ENCODE measurements around the gene SUGCT.

Gene SUGCT

DNA sequence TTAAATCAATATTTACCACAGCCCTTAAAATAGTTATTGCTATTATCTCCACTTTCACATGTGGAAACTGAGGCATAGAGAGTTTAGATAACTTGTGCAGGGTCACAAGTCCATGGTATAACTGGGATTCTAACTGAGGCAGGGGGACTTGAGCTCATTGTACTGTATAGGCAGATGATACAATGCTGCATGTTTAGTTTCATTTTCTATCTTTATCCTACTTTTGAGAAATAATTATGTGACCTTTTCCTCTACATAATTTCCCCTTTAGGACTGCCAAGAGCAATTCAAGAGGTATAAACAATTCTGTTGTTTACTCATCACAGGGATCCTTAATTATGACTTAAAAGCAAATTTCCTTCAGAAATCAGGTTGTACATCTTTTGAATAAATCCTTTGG, 193.1 kb downstream of the SUGCT start (continued):
- TF ChIP-seq MYNN (tag by site-specific recombination; IDR thresholded peaks at IDR 0.05; ENCODE audit: borderline replicate concordance), result no peak
- no peak for TF ChIP-seq SP3 (tag by site-specific recombination; IDR thresholded peaks at IDR 0.05)
- TF ChIP-seq BCL11B (tag by site-specific recombination; IDR thresholded peaks at IDR 0.05; ENCODE audit: low read depth), result no peak
- TF ChIP-seq, protein P1, sequence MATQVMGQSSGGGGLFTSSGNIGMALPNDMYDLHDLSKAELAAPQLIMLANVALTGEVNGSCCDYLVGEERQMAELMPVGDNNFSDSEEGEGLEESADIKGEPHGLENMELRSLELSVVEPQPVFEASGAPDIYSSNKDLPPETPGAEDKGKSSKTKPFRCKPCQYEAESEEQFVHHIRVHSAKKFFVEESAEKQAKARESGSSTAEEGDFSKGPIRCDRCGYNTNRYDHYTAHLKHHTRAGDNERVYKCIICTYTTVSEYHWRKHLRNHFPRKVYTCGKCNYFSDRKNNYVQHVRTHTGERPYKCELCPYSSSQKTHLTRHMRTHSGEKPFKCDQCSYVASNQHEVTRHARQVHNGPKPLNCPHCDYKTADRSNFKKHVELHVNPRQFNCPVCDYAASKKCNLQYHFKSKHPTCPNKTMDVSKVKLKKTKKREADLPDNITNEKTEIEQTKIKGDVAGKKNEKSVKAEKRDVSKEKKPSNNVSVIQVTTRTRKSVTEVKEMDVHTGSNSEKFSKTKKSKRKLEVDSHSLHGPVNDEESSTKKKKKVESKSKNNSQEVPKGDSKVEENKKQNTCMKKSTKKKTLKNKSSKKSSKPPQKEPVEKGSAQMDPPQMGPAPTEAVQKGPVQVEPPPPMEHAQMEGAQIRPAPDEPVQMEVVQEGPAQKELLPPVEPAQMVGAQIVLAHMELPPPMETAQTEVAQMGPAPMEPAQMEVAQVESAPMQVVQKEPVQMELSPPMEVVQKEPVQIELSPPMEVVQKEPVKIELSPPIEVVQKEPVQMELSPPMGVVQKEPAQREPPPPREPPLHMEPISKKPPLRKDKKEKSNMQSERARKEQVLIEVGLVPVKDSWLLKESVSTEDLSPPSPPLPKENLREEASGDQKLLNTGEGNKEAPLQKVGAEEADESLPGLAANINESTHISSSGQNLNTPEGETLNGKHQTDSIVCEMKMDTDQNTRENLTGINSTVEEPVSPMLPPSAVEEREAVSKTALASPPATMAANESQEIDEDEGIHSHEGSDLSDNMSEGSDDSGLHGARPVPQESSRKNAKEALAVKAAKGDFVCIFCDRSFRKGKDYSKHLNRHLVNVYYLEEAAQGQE (tag by site-specific recombination; IDR thresholded peaks at IDR 0.05), result no peak
- TF ChIP-seq, protein P2, sequence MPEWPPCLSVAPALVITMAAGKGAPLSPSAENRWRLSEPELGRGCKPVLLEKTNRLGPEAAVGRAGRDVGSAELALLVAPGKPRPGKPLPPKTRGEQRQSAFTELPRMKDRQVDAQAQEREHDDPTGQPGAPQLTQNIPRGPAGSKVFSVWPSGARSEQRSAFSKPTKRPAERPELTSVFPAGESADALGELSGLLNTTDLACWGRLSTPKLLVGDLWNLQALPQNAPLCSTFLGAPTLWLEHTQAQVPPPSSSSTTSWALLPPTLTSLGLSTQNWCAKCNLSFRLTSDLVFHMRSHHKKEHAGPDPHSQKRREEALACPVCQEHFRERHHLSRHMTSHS (tag by site-specific recombination; IDR thresholded peaks at IDR 0.05), result no peak
- no peak for TF ChIP-seq ZNF621 (tag by site-specific recombination; IDR thresholded peaks at IDR 0.05)
- TF ChIP-seq, protein P3, sequence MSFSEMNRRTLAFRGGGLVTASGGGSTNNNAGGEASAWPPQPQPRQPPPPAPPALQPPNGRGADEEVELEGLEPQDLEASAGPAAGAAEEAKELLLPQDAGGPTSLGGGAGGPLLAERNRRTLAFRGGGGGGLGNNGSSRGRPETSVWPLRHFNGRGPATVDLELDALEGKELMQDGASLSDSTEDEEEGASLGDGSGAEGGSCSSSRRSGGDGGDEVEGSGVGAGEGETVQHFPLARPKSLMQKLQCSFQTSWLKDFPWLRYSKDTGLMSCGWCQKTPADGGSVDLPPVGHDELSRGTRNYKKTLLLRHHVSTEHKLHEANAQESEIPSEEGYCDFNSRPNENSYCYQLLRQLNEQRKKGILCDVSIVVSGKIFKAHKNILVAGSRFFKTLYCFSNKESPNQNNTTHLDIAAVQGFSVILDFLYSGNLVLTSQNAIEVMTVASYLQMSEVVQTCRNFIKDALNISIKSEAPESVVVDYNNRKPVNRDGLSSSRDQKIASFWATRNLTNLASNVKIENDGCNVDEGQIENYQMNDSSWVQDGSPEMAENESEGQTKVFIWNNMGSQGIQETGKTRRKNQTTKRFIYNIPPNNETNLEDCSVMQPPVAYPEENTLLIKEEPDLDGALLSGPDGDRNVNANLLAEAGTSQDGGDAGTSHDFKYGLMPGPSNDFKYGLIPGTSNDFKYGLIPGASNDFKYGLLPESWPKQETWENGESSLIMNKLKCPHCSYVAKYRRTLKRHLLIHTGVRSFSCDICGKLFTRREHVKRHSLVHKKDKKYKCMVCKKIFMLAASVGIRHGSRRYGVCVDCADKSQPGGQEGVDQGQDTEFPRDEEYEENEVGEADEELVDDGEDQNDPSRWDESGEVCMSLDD (tag by site-specific recombination; IDR thresholded peaks at IDR 0.05), result no peak

DNA sequence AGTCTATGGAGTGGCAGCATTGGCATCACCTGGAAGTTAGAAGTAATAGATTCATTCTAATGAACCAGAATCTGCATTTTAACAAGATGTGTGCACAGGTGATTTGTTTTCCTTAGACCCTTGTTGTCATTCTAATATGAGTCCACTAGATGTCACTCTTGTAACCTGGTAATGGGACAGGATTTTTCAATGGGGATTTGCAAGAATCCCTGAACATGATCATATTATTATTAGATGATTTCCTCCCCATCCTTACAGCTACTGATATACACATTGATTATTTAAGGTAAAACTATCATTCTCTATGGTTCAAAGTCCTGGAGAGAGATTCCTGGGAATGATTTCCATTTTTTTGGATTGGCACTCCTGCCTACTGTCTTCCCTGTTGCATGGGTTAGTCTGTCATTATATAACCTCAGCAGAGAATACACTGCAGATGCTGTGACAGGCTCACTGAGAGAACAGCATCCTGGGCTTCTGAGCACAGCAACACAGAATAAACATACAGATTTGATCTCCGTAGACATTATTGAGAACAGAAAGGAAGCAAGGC, 194.9 kb downstream of the SUGCT start:
- no peak overlapping the region for H3K27ac ChIP-seq (ENCODE audit: extremely low read depth, low read depth, low read length)
- ChIA-PET CTCF (interaction anchor here (0.6 to 3.9 kb wide), 10 partner anchors 97 to 1440 kb away, joined by 3 to 13 read pairs (median 5); no protein-coding TSS in a partner anchor), POLR2A (no interaction called here)
- TF ChIP-seq MZF1 (tag by site-specific recombination; IDR thresholded peaks at IDR 0.05; ENCODE audit: borderline replicate concordance) (peak; percentile 35; the same call in 1 of the 2 replicates), ZNF654 (tag by site-specific recombination; IDR thresholded peaks at IDR 0.05; ENCODE audit: low read depth) (peak; percentile 76), ZBTB20 (tag by site-specific recombination; IDR thresholded peaks at IDR 0.05) (peak; percentile 31; the same call in 1 of the 2 replicates)
- TF ChIP-seq, protein P4, sequence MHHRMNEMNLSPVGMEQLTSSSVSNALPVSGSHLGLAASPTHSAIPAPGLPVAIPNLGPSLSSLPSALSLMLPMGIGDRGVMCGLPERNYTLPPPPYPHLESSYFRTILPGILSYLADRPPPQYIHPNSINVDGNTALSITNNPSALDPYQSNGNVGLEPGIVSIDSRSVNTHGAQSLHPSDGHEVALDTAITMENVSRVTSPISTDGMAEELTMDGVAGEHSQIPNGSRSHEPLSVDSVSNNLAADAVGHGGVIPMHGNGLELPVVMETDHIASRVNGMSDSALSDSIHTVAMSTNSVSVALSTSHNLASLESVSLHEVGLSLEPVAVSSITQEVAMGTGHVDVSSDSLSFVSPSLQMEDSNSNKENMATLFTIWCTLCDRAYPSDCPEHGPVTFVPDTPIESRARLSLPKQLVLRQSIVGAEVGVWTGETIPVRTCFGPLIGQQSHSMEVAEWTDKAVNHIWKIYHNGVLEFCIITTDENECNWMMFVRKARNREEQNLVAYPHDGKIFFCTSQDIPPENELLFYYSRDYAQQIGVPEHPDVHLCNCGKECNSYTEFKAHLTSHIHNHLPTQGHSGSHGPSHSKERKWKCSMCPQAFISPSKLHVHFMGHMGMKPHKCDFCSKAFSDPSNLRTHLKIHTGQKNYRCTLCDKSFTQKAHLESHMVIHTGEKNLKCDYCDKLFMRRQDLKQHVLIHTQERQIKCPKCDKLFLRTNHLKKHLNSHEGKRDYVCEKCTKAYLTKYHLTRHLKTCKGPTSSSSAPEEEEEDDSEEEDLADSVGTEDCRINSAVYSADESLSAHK (tag by site-specific recombination; IDR thresholded peaks at IDR 0.05), result no peak
- no peak overlapping the region for H3K4me3 ChIP-seq (ENCODE audit: low read depth, low read length)
- H3K36me3 ChIP-seq (ENCODE audit: control insufficient read depth in 2 of 2, insufficient read depth in 1 of 2, low read length in 2 of 2), result no peaks in the 10 kb centered on the region
- no peaks in the 10 kb centered on the region for H3K4me1 ChIP-seq (ENCODE audit: control insufficient read depth, insufficient read depth, low read length)
- H3K9me3 ChIP-seq (ENCODE audit: control insufficient read depth, insufficient read depth, low read depth, low read length), result no peaks in the 10 kb centered on the region

DNA sequence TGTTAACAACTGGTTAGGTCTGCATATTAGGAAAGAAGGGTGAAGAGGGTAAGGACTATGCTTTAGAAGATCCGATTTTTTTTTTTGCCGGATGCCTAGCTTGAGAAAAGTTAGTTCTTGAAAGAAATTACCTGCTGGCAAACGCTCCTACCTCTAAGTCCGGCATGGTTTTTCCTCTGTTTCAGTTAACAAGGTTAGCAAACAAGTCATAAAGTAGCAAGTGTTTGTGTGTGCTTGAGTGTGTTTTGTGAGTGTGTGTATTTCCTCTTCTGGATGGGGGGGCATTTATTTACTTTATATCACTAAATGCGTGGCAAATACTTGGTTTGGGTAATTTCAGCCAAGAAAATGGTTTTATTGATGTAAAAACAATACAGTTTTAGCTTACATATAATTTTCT, 195.6 kb downstream of the SUGCT start:
- H3K4me1 ChIP-seq (ENCODE audit: control insufficient read depth, insufficient read depth, low read length), result no peaks in the 10 kb centered on the region
- ChIA-PET CTCF (interaction anchor here (0.6 to 3.9 kb wide), 8 partner anchors 98 to 1684 kb away, joined by 3 to 13 read pairs (median 5); no protein-coding TSS in a partner anchor), POLR2A (no interaction called here)
- no peaks in the 10 kb centered on the region for H3K36me3 ChIP-seq (ENCODE audit: control insufficient read depth in 2 of 2, insufficient read depth in 1 of 2, low read length in 2 of 2)
- no peak for TF ChIP-seq ZNF341 (tag by site-specific recombination; IDR thresholded peaks at IDR 0.05; ENCODE audit: low read depth)
- no peak overlapping the region for H3K27ac ChIP-seq (ENCODE audit: extremely low read depth, low read depth, low read length)
- no peaks in the 10 kb centered on the region for H3K9me3 ChIP-seq (ENCODE audit: control insufficient read depth, insufficient read depth, low read depth, low read length)
- H3K4me3 ChIP-seq (ENCODE audit: low read depth, low read length), result no peak overlapping the region

Measured in HEK293 (cell line).